A673 (cell line): ENCODE measurements around the gene SPCS2. TPM values are rescaled to one million over a fixed set of nuclear protein-coding genes. Genes with fewer than 3 reads are reported as not detected.

Source experiments
- BruUV-seq: library from RNA; stranded (reverse); fragments of 400-500 nt; replicated peaks from 2 replicates; lab custom pipeline; 2021; lab: Mats Ljungman, UMichigan
- CTCF ChIA-PET: fragments of 300-600 bp; sonication (Branson Sonifier 250); formaldehyde crosslinking; loops from one replicate; lab custom pipeline; 2022; ENCODE audit warnings: antibody characterized with exemption; lab: Charles Lee
- POLR2A ChIA-PET: fragments of 300-600 bp; sonication (Branson Sonifier 250); formaldehyde crosslinking; loops from one replicate; lab custom pipeline; 2022; ENCODE audit warnings: antibody characterized with exemption; ENCODE audit not compliant: low non-redundant PET; lab: Charles Lee
- DNase-seq: peaks from one replicate; pipeline ENCODE4 v3.0.0-alpha.2; 2015; ENCODE audit warnings: low spot score
- H3K27ac ChIP-seq: fragments of 200-600 bp; sonication (generic); 2 replicates; pipeline ENCODE4 v1.5.1; 2016; ENCODE audit warnings: mixed run types, low read depth, mild to moderate bottlenecking, mixed read lengths, antibody characterized with exemption, low read length; ENCODE audit not compliant: poor library complexity, severe bottlenecking
- H3K27me3 ChIP-seq: fragments of 200-600 bp; sonication (generic); replicated peaks from 2 replicates; pipeline ENCODE4 v1.6.1; 2017; ENCODE audit warnings: mixed run types, low read depth, mild to moderate bottlenecking, mixed read lengths, antibody characterized with exemption, low read length; ENCODE audit not compliant: insufficient read depth, poor library complexity
- H3K36me3 ChIP-seq: fragments of 200-600 bp; sonication (generic); 2 replicates; pipeline ENCODE4 v1.6.1; 2016; ENCODE audit warnings: mixed run types, mild to moderate bottlenecking, mixed read lengths, antibody characterized with exemption, low read length; ENCODE audit not compliant: insufficient read depth, poor library complexity, severe bottlenecking
- H3K4me1 ChIP-seq: fragments of 200-600 bp; sonication (generic); 2 replicates; pipeline ENCODE4 v1.6.1; 2017; ENCODE audit warnings: mixed run types, mild to moderate bottlenecking, mixed read lengths, antibody characterized with exemption, low read length; ENCODE audit not compliant: insufficient read depth, poor library complexity, severe bottlenecking
- H3K4me3 ChIP-seq: fragments of 200-600 bp; sonication (generic); 2 replicates; pipeline ENCODE4 v1.5.1; 2016; ENCODE audit warnings: low read depth, mixed run types, mild to moderate bottlenecking, mixed read lengths, low read length; ENCODE audit not compliant: poor library complexity, severe bottlenecking
- H3K9me3 ChIP-seq: fragments of 200-600 bp; sonication (generic); 2 replicates; pipeline ENCODE4 v1.6.1; 2016; ENCODE audit warnings: mixed run types, low read depth, mild to moderate bottlenecking, mixed read lengths, antibody characterized with exemption, low read length; ENCODE audit not compliant: poor library complexity, severe bottlenecking
- CTCF ChIP-seq: fragments of 300-800, 200-600 bp; sonication (generic); conservative IDR thresholded peaks from 2 replicates; pipeline ENCODE4 v1.5.1; 2017; ENCODE audit warnings: low read depth, mild to moderate bottlenecking, antibody characterized with exemption, low read length, moderate library complexity, mixed read lengths
- EZH2 ChIP-seq: fragments of 200-600 bp; sonication (generic); IDR thresholded peaks from 2 replicates; pipeline ENCODE4 v1.6.1; 2017; ENCODE audit warnings: borderline replicate concordance, low read depth, mild to moderate bottlenecking, mixed read lengths, antibody characterized with exemption, low read length; ENCODE audit not compliant: poor library complexity, severe bottlenecking
- intact Hi-C: fragments of 100-400 bp; cut with micrococcal nuclease; formaldehyde crosslinking; loops from one replicate; pipeline ENCODE4 v1.10.0; 2022; ENCODE audit not compliant: unreplicated experiment
- total RNA-seq: library from RNA; stranded (reverse); gene quantifications from 2 replicates; pipeline ENCODE4 v1.2.3, GENCODE V29; 2021

The SPCS2 gene
- total RNA-seq, 1 experiment from 2014 or later, result 241 TPM

DNA sequence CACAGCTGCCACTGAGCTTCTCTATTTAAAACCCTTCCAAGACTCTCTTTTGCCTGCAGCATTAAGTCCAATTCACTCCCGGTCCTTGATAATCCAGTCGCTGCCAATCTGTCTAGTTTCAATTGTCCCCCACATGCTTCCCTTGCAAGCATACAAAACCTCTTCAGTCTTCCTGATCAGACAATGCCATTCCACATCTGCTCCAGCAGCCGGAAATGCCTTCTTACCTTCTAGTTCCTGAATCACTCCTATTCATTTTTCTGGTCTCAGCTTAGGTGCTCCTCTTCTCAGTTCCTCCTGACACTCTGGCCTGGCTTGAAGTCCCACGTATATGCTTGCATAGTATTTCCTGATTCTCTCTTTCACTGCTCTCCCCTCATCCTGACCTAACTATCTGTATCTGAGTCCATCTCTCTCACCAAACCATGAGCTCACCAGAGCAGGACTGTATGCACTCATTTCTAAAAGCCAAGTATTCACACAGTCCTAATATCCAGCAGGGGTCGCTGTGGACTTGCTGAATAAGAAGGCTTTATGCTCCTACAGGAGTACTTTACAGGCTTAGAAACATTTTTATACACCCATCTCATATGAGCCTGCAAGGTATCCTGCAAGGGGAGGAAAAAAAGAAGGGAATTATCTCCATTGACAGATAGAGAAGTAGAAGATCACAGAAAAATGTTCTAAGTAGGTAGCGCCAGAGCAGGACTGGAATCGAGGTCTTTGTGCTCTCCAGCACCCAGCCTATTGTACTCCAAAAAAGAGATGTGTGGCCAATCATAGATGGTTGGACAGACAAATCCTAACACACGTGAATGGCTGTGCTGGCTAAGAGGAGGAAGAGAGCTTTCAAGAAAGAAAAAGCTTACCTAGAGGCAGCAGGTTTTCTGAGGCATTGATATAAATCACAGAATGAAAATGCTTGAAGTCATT, 19.4 kb upstream of the SPCS2 start:
- no peak for TF ChIP-seq EZH2
- peak; percentile 98 for TF ChIP-seq CTCF
- no peaks in the 10 kb centered on the region for H3K36me3 ChIP-seq
- H3K27ac ChIP-seq, result no peak overlapping the region
- H3K9me3 ChIP-seq, result no peaks in the 10 kb centered on the region
- POLR2A ChIA-PET, result interaction anchor here (0.8 kb wide), 1 partner anchor 17 kb away, joined by 4 read pairs; no protein-coding TSS in a partner anchor
- intact Hi-C loops, result loop anchor here (1.0 to 10.0 kb wide), 3 partner anchors 103 to 319 kb away; no protein-coding TSS in a partner anchor
- no peak overlapping the region for H3K4me3 ChIP-seq
- peak; percentile 94 for DNase-seq
- no TSS peak for BruUV-seq
- no peaks in the 10 kb centered on the region for H3K27me3 ChIP-seq
- peaks cover 7% of the 10 kb centered on the region for H3K4me1 ChIP-seq
- CTCF ChIA-PET, result interaction anchor here (0.6 to 1.6 kb wide), 7 partner anchors 59 to 319 kb away, joined by 3 to 14 read pairs (median 8); partner anchors contain the start of gene NEU3

- CTCF ChIA-PET, result no interaction called here
- POLR2A ChIA-PET, result no interaction called here
- no TSS peak for BruUV-seq
- Histone ChIP-seq H3K27ac (no peak overlapping the region), H3K4me1 (no peaks in the 10 kb centered on the region), H3K36me3 (no peaks in the 10 kb centered on the region), H3K9me3 (no peaks in the 10 kb centered on the region), H3K4me3 (no peak overlapping the region), H3K27me3 (no peaks in the 10 kb centered on the region)
- peak; percentile 29 for DNase-seq
- intact Hi-C loops, result no loop called here
- no peak for TF ChIP-seq CTCF
- no peak for TF ChIP-seq EZH2
Observed at GRCh38 chr11:74932169-74932568, 16.9 kb upstream of the SPCS2 start.

DNA sequence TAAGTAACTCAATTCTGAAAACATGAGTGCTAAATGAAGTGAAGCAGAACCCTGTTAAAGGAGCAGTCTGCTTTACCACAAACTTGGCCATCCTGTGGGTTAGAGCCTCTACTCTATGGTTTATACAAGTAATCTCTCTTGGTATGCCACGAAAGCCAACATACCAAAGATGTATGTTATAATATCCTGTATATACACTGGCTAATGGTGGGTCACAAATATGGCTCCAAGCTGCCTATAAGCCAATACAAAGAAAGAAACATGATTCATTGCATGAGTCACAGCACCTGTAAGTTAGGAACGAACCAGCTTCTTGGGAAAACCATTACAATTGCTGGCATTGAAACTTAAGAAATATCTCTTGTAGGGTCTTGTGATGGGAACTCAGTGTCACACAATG, 16.3 kb upstream of the SPCS2 start:
- POLR2A ChIA-PET, result no interaction called here
- intact Hi-C loops, result no loop called here
- Histone ChIP-seq H3K4me3 (no peak overlapping the region), H3K27me3 (no peaks in the 10 kb centered on the region), H3K4me1 (no peaks in the 10 kb centered on the region), H3K36me3 (no peaks in the 10 kb centered on the region), H3K27ac (no peak overlapping the region), H3K9me3 (no peaks in the 10 kb centered on the region)
- DNase-seq, result no peak
- CTCF ChIA-PET, result no interaction called here
- BruUV-seq, result no TSS peak
- TF ChIP-seq EZH2 (no peak), CTCF (no peak)
